Astrocyte of the cerebellum (primary cell): ENCODE measurements around the gene GHDC.

Experiments
- DNase-seq: peaks from one replicate; pipeline ENCODE4 v3.0.0-alpha.2; 2011; ENCODE audit warnings: low read depth
- H3K4me3 ChIP-seq: 2 replicates; pipeline ENCODE4 v1.5.1; 2011; ENCODE audit warnings: mild to moderate bottlenecking, low read depth, low read length, moderate library complexity
- CTCF ChIP-seq: IDR thresholded peaks from 2 replicates; pipeline ENCODE4 v1.5.1; 2012; ENCODE audit warnings: low read length, low read depth, moderate library complexity, mild to moderate bottlenecking; ENCODE audit errors: missing control alignments
- in situ Hi-C: cut with HindIII; loops from 2 replicates; pipeline ENCODE4 v1.10.0; 2017; ENCODE audit warnings: low sequenced_read_pairs

The GHDC gene

GRCh38 chr17:42166196-42166763 lies 28.0 kb downstream of the GHDC start:
- DNase-seq, result no peak
- in situ Hi-C loops, result no loop called here
- no peak overlapping the region for H3K4me3 ChIP-seq
- TF ChIP-seq CTCF, result no peak

GRCh38 chr17:42165751-42166150 lies 28.5 kb downstream of the GHDC start:
- no peak overlapping the region for H3K4me3 ChIP-seq
- no peak for TF ChIP-seq CTCF
- in situ Hi-C loops, result no loop called here
- DNase-seq, result no peak

GRCh38 chr17:42163696-42164407 lies 30.4 kb downstream of the GHDC start:
- H3K4me3 ChIP-seq, result no peak overlapping the region
- in situ Hi-C loops, result no loop called here
- TF ChIP-seq CTCF, result no peak
- no peak for DNase-seq

- in situ Hi-C loops, result no loop called here
Measured at GRCh38 chr17:42163113-42163512, 31.2 kb downstream of the GHDC start.

GRCh38 chr17:42160531-42160910 lies 33.8 kb downstream of the GHDC start:
- in situ Hi-C loops, result no loop called here
- no peak for TF ChIP-seq CTCF
- no peak for DNase-seq
- H3K4me3 ChIP-seq, result no peak overlapping the region

More at GRCh38 chr17:42163113-42163512, 31.2 kb downstream of the GHDC start:
- DNase-seq, result no peak
- no peak overlapping the region for H3K4me3 ChIP-seq
- no peak for TF ChIP-seq CTCF

GRCh38 chr17:42159796-42160530 lies 34.3 kb downstream of the GHDC start:
- TF ChIP-seq CTCF, result no peak
- no peak for DNase-seq
- no peak overlapping the region for H3K4me3 ChIP-seq
- in situ Hi-C loops, result no loop called here
